ENCODE data around the gene FBH1.
"Not testable (repeated sequence)": the region's sequence is repeated elsewhere in the genome, so short reads cannot be mapped to it uniquely, and the experiment has no call there.

FBH1 gene

DNA sequence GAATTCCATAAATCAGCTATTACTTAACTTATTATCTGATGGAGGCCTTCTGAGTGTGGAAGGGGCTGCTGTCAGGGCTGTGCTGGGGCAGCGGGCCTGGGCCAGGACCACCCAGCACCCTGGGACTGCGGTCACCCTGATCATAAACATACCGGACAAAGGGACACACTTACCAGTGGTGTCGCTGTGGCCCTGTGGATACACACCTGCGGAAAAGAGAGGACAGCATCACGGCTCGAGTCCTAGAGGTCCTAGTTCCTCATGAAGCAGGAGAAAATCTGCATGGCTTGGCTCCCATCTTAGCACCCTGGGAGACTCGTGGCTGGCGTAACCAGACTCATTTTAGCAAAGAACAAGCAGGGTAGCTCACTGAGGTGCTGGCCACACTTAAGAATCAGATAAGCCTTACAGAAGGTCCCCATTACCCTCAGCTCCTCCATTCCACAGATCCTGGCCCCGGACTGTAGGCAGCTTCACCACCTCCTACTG lies 69.6 kb downstream of the FBH1 start:
- DNase-seq (ENCODE audit: low read depth): no peak

DNA sequence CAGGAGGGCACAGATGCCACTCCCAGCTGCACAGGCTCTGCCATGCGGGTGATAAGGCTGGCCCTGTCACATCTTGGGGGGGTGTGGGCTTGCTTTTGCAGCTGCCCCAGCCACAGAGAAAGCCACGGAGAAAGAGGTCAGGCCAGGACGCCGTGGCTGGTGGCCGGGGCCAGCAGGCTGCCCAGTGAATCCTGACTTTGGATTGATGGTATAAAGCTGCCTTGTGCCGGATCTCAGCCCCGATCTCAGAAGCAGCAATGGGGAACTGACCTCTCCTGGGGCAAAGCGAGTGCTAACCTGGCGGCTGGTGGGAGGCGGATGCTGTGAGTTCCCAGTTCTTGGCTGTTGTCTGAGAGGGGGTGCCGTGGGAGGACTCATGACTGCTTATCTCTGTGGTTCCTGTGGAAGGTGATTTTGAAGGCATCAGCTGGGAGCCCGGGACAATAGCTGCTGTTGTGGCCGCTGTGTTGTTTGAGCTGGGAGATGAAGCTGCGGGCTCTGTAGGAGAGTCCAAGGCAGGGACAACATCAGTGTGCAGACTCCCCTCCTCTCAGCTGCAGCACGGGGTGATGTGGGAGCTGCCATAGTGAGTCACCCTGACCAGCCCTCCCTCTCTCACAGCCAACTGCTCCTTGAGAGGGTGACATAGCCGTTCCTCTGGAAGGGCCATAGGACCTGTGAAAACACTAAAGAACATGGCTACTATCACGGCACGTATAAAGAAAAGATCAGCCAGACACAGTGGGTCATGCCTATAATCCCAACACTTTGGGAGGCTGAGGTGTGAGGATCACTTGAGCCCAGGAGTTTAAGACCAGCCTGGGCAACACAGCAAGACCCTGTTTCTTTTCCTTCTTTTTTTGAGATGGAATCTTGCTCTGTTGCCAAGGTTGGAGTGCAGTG lies 70.3 kb downstream of the FBH1 start:
- DNase-seq (ENCODE audit: low read depth): no peak

DNA sequence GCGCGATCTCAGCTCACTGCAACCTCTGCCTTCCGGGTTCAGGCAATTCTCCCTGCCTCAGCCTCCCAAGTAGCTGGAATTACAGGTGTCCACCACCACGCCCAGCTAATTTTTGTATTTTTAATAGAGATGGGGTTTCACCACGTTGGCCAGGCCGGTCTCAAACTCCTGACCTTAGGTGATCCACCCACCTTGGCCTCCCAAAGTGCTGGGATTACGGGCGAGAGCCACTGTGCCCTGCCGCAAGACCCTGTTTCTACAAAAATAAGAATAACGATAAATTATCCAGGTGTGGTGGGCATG lies 70.9 kb downstream of the FBH1 start:
- not testable (repeated sequence) for DNase-seq (ENCODE audit: low read depth)

DNA sequence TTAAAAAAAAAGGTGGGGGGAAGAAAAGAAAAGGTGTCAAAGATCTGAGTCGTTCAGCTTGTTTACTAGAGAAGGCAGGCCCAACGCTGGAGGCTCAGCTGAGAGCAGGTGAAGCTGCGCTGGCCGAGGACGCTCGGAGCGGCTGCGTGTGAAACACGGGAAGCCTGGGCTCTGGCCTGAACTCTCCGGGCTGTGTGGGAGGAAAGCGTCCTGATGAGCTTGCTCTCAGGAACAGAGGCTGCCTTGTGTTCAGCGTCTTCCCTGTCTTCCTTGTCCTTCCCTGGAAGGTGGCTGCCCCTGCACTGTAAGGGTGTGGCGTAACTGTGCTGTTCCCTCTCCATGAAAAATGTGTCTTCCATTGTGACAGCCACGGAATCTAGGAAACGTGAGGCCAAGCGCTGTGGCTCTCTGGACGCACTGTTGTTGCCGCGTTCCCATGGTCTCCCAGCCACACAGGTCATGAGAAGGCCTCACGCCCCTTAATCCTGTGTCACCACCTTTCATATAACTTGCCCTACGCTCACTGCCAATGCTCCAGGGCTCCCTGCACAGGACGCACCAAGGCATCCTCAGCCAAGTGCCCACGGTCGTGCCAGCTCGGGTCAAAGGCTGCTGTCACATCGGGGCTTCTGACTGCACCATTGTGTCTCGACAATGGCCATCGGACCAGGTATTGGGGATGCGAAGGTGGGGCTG lies 71.5 kb downstream of the FBH1 start:
- DNase-seq (ENCODE audit: low read depth): no peak

DNA sequence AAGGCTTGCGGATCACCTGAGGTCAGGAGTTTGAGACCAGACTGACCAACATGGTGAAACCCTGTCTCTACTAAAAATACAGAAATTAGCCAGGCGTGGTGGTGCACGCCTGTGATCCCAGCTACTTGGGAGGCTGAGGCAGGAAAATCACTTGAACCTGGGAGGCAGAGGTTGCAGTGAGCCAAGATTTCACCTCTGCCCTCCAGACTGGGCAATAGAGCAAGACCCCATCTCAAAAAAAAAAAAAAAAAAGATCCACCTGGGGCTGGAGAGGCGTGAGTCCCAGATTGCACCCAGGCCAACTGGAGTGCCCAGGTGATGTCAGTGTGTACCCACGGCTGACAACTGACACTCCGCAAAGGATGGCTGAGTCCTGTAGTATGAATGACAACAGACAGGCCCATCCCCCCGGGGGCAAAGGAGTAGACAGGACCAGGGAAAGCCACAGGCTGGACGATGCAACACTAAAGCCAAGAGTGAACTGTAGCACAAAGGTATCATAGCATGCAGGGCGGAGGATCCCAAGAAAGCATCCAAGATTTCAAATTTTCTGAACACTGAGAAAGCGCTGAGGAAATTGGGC lies 72.4 kb downstream of the FBH1 start:
- not testable (repeated sequence) for DNase-seq (ENCODE audit: low read depth)

DNA sequence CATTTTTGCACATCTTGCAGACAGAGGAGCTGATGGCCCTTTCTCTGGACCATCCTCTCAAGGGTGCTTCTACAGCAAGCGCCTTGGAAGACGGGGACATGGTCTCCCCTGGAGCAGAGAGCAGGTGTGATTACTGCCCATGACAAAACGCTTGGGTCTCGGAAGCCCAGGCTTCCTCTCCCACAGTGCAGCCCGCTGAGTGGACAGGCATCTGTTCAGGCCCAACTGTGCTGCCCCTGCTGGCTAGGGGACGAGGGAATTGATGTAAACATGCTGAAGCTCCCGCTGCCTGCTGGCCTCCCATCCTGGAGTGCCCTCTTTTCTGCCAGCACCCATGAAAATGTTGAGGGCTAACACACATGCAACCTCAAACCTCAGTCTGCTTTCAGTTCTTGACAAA lies 73.0 kb downstream of the FBH1 start:
- no peak for DNase-seq (ENCODE audit: low read depth)

DNA sequence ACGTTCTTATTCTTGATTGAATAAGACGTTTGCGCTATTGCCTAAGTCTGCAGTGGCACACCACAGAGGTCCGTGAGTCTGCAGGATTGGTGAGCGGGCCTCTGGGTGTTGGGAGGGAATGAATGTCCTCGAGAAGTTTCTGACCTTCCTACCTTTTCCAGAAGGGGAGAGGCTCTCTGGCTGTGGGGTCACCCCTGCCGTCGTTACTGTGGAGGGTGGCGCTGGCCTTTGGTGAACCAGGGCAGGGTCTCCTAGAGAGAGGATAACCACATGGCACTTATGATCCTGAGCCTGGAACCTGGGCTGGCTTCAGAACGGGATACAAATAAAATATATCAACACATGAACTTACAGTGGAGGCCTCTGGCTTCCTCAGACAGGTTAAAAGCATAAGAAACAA lies 73.5 kb downstream of the FBH1 start:
- no peak for DNase-seq (ENCODE audit: low read depth)

DNA sequence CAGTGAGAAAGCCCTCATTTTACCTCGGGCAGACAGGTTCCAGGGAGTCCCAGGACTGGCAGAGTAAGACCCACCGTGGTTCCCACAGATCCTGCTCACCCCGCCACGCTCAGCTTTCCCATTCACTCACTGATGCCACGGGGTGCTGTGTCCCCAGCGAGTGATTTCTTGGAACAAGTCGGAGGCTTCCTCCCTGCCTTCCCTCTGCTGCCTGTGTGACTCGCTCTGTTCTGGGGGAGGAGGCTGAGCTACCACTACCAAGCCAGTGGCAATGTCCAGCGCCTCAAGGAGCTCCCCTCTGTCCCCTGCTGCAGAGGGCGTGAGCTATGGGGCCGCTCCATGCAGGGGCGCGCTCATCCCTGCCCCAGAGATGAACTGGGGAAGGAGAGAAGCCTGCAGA lies 74.7 kb downstream of the FBH1 start:
- no peak for DNase-seq (ENCODE audit: low read depth)

DNA sequence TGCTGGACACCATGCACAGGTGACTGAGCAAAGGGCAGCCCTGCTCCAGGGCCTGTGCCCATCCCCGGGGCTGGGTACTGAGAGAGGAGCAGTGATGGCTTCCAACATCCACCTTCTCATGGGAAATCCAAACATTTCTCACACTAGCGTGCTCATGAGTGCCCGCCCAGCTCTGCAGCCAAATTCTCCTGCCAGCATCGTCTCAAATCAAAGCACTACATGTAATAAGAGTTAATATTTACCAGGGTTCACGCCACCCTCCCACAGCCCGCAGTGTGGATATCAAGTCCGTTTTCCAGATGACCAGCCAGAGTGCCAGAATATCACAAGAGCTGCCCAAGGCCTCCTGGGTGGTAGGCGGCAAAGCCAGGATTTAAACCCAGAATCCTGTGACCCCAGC lies 75.2 kb downstream of the FBH1 start:
- no peak for DNase-seq (ENCODE audit: low read depth)

DNA sequence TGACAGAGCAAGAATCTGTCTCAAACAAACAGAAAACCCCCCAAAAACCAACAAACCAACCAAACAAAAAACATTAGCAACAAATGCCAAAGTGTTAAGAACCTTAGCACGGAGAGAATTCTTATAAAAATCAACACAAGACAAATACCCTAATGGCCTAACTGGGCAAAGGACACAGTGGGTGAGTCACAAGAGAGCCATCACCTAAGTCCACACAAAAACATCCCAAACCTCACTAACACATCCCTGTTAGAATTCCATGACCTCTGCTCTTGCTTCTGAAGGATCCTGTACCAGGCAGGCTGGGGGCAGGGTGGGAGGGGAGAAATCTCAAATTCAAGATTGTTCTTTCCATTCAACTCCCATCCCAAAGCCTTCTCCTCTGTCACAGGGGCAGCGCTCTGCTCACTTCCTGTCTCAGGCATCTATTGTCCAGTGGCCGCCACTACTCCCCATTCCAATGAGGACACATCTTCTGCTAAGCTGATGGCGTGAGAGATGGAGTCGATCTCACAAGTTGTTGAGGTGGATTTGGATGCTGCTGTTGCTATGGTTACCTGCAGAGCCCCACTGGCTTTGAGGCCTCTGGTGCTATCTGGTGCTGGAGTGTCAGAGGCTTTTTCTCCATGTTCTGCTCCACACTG lies 78.1 kb downstream of the FBH1 start:
- DNase-seq (ENCODE audit: low read depth): no peak

DNA sequence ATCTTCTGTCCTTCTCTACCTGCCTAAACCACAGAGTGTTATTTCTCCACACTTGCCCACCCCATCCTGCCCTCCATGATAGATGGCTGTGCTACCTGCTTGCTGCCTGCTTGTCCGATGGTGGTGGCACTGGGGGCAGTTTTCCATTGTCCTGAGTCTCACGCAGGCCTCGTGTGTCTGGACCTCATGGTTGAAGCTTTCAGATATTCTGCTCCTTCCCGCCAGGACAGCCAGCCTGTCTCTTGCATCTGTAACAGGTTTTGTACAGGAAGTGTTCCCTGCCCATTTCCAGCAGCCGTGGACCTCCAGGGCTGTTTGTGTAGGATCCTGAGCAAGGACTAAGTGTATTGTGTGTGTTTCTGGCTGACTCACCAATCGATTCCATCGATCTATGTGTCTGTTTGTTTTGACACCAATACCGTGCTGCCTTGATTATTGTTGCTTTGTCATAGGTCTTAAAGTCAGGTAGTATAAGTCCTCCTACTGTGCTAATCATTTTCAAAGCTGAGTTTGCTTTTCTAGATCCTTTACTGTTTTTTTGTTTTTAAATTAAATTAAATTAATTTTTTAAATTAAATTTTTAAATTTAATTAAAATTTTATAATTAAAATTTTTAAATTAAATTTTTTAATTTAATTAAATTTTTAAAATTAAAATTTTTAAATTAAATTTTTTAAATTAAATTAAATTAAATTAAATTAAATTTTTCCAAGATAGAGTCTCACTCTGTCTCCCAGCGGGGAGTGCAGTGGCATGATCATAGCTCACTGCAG lies 78.8 kb downstream of the FBH1 start:
- DNase-seq (ENCODE audit: low read depth): no peak

DNA sequence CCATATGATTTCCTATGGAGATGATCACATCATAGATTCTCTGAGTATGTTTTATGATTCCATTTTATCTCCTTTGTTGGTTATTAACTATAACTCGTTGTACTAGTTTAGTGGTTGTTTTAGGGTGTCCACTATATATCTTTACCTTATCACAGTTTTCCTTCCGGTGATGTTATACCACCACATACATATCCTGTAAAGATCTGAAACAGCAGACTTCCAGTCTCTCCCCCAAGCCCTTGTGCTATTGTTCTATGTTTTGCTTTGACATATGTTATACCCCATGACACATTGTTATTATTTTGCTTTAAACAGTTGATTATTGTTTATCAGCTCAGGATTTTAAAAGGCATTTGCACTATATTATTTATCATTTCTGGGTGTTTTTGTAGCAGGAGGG lies 80.0 kb downstream of the FBH1 start:
- DNase-seq (ENCODE audit: low read depth): no peak

DNA sequence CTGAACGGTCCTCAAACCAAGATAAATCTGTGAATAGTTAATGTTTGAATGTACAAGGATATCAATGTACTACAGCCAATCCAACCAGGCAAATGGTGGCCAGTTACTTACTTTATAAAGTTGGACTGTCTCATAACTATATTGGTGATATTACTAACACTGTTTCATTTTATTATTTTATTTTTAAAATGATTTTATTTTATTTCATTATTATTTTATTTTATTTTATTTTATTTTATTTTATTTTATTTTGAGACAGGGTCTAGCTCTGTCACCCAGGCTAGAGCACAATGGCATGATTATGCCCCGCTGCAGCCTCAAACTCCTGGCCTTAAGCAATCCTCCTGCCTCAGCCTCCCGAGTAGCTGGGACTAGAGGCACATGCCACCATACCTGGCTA lies 80.5 kb downstream of the FBH1 start:
- DNase-seq (ENCODE audit: low read depth): no peak

DNA sequence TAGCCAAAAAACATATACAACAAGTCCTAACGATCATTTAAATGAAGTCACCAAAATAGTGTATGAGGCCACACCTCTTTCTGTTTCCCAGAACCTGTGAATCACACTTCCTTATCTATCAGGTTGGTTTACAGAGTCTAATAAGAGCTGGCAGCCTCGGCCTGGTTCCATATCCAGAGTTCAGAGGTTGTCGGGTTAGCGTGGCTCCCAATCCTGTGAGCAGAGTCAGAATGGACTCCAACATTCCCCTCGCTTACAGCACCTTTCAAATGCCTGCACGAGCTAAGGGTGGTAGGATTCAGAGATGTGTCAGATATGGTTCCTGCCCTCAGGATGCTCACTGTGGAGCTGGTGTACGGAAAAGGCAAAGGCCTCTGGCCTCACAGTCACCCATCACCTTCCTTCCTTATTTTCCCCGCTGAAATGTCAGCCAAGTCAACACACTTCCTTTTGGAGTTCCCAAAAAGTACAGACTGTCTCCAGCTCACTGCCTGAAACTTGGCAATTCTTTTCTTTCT lies 81.3 kb downstream of the FBH1 start:
- DNase-seq (ENCODE audit: low read depth): no peak

DNA sequence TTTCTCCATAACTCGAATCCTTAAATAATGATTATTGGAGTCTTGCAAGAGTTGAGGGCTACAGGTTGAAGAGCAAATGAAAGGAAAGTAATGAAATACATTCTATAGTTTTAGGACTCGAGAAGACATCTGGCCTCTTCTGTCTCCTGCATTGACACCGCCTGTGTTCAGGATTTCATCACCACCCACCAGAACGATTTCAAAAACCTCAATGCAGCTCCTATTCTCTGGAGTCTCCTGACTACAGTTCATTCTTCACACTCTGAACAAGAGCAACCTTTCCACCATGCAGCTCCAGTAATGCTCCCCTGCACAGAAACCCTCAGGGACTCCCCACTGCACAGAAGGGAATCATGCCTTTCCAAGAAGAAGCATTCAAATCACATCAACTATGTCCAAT lies 81.8 kb downstream of the FBH1 start:
- no peak for DNase-seq (ENCODE audit: low read depth)

DNA sequence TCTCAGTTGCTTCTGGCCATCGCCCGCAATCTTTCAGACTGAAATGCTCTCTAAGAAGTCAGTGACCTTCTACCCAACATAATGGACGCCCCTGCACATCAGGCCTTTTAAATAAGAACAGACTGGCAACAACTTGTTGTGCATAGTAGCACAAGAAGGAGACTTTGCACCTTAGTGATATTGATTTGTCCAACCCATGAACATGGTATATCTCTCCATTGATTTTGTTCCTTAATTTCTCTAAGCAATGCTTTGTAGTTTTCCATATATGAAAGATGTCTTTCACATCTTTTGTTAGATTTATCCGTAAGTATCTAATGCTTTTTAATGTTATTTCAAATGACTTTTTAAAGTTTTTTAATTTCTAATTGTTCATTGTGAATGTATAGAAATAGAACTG lies 83.0 kb downstream of the FBH1 start:
- DNase-seq (ENCODE audit: low read depth): no peak

DNA sequence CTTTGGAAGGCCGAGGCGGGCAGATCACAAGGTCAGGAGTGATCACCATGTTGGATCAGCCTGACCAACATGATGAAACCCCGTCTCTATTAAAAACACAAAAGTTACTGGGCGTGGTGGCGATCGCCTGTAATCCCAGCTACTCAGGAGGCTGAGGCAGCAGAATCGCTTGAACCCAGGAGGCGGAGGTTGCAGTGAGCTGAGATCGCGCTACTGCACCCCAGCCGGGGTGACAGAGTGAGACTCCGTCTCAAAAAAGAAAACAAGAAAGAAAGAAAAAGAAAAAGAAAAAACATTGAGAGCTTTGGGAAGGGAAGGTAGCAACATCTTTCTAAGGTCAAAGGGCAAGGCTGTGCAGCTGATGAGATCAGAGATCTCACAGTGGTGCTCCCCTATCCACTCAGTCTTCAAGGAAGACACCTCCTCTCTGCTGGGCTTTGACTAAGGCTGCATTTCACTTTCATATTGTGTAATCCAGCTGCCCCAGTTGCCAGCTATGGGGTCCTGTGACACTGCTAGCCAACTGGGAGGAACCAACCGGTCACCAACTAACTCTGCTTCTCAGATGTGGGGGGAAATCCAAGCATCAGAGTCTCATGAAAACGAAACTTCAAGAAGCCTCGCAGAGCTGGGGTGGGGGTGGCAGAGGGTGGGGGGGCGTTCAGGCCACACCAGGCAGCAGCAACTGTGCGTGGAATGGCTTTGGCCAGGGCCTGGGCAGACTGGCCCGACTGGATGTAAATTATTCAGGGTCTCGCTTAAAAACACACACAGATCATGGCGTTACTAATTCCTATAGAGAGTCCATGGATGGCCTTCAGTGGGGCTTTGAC lies 85.8 kb downstream of the FBH1 start:
- peak; percentile 52 for DNase-seq (ENCODE audit: low read depth)

DNA sequence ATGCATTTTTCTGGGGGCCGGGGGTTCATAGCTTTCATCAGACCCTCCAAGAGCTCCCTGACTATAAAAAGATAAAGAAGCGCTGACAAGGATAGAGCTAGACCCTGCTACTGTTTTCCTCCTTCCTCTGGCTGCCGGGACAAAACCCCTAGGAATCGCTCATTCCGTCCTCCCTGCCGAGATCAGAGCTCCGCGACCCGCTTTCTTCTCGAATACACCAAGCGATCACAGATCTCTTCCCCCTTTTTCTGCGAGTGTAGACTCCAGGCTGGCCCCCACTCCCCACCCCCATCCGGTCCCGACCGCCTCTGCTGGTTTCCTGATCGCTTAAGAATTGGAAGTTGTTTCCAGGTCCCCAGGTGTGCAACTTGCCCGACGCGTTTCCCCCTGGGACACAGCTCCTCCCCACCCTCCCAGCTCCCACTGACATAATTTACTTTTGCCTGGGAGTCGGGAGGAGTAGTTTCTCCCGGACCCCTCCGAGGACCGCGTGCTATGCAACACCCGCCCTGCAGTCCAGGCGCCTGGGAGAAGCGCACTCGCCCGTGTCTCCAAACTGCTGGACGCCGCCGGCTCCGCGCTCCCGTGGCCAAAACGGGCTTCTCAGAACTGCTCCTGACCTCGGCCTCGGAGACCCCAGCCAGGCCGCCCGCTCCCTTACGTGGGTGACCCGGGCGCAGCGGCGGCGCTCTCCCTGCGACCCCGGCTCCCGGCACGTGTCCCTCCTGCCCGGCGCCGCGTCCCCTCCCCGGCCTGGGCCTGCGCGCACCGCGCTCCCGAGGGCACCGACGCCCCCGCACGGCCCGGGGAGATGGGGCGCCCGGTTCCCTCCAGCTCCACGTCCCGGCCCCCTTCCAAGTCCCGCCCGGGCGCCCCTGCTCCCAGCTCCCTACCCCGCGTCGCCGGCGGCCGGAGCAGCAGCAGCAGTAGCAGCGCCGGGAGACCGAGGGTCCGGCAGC lies 86.7 kb downstream of the FBH1 start:
- DNase-seq (ENCODE audit: low read depth): peak; percentile 54

DNA sequence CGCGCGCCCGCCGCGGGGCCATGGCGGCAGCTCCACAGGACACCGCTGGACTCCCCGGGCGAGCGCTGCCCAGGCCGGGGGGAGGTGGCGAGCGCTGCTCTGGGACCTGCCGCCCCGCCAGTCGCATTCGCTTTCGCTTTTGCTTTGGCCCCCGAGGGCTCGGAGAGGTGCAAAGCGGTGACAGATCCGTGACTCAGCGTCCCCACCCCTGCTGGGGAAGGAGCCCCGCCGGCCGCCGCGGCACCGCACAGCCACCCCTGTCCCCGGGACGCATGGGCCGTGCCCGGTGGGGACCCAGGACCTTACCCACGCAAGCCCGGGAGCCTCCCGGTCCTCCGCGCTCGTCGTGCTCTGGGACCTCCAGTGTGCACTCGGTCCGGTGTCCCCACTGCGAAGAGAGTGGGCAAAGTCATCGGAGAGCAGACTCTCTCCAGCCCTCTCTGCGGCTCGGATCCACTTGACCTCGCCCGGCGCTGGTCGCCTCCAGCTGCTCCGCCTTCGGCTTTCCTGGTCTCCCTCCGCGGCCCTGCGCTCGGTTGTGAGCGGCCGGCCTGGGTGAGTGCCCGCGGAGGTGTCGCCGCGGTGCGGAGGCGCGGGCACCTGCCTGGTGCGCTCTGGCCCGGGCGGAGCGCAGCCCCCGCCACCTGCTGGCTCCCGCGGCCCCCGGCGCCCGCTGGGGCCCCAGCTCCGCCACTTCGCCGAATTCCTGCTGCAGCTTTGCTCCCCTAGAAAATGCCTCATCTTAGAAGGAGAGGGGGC lies 87.6 kb downstream of the FBH1 start, which contains the start of gene IL15RA:
TSS of gene IL15RA (minus strand) at position 73 of the 759 bp plus-strand sequence. CDS start at position 22, 51 bp downstream.
- peak; percentile 52 for DNase-seq (ENCODE audit: low read depth)
